Activated CD8-positive, alpha-beta memory T cell treated with anti-CD3 and anti-CD28 coated beads, Interleukin-2, amount 50 U/mL, for 24 hours (primary cell): ENCODE measurements around the gene ALPK1.
"Not testable (repeated sequence)": the region's sequence is repeated elsewhere in the genome, so short reads cannot be mapped to it uniquely, and the experiment has no call there.

Experiments used
- DNase-seq: peaks from one replicate; pipeline ENCODE4 v3.0.0-alpha.2; 2020; ENCODE audit errors: extremely low read depth

Gene ALPK1

DNA sequence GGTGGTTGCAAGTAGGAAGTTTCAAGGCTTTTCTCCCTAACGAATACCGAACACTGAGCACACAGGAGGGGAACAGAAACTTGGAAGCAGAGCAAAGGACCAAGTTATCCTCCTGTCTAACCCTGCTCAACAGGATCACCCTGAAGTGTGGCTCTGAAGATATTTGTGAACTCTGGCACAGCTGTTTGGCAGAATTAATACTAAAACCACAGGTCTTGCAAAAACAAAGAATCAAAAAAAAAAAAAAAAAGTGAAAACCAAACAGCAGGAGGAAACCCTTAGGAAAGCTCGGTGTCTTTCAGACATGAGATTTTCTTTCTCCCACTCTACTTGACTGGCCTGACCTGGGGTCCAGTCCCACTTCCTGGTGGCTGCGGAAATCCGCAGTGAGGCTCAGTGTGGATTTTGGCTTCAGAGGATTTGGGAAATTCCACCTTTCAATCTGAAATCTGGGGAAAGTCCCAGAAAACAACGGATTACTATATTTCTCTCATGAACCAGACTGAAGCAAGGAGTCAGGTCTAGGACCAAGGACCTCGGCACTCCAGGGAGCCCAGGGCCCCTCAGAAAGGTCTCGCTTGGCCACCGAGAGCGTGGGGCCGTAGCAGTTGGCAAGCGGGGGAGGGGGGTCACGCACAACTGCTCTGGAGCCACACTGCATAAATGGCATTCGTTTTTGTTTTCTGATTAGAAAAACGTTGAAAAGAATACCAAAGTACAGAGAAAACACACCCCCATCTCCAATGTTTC lies 12.3 kb upstream of the ALPK1 start:
- no peak for DNase-seq

DNA sequence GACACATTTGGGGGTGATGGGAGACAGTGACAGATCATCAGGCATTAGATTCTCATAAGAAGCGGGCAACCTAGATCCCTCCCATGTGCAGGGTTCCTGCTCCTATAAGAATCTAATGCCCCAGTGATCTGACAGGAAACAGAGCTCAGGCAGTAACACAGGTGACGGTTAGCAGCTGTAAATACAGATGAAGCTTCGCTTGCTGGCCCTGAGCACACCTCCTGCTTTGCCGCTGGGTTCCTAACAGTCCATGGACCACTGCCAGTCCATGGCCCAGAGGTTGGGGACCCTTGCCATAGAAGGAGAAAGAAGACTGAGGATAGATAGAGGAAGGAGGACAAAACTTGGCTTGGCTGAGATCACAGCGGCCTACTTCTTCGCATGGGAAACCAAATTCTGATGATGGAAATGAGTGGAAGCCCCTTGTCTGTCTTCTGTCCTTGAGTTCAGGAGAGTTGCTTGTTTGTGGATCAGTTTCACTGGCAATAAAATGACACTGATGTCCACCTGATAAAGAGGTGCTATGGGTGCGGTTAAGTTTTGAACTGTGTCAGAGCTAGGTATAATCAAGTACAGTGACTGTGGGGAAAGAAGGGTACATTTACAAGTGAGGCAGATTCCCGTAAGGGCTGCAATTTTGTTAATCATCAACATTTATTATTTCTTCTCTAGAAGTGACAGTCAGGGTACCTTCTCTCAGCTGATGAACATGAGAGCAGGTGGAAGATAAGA lies 9.7 kb upstream of the ALPK1 start:
- no peak for DNase-seq

DNA sequence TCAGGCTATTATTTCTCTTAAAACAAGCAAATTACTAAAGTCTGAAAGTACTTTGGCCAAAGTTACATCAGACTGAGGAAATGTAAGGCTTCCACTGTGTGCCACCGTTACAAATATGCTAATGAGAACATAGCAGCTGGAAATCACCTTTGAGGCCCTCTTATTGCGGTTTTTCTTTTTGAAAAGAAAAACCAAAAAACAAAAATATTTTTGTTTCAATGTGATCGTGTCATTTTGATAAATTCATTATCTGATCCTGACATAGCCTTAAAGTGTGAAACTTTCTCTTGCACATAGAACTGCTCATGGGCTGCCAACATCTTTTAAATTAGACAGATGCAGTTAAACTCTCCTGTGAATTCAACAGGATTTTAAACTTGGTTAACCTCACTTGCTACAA lies 8.7 kb upstream of the ALPK1 start:
- DNase-seq = no peak

DNA sequence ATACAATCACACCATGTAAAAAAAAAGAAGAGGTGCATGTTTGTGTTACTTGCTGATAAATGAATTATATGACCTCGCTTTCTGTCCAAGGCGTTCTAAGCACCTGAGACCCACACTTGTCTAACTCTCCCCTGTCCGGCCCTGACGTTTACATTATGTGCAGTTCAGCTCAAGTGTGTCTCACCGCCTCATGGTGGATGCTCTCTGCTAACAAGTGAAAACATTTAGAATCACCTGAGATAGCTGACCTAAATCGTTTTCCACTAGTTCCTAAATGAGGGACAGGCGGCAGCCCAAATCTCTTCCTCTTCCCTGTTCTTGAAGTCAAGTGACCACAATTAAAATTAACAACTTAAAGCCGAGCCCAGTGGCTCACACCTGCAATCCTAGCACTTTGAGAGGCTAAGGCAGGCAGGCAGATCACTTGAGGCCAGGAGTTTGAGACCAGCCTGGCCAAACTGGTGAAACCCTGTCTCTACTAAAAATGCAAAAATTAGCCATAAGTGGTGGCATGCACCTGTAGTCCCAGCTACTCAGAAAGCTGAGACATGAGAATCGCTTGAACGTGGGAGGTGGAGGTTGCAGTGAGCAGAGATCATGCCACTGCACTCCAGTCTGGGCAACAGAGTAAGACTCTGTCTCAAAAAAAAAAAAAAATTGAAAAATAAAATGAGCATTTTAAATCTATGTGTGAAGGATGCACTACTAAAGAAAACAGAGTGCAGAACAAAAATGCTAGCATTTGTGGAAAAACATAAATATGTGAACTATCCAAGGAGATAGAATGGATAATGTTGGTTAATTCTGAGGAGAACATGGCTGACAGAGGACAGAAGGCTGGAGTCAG lies 7.5 kb upstream of the ALPK1 start:
- DNase-seq = no peak

DNA sequence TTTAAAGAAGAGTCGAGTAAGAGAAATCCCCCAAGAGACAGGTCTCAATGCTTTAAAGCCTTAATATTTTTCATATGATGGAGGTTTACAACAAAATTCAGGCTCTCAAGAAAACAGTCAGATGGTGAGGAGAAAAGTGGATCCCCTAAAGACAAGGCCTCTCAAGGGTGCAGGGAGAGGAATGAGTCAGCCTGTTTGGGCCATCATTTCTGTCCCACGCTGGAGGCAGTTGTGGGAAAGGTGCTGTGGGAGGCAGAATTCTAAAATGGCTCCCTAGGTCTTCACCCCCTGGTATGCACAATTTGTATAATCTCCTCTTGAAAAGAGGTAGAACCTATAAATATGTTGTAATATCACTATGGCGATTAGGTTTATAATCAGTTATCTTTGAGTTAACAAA lies 6.8 kb upstream of the ALPK1 start:
- no peak for DNase-seq

DNA sequence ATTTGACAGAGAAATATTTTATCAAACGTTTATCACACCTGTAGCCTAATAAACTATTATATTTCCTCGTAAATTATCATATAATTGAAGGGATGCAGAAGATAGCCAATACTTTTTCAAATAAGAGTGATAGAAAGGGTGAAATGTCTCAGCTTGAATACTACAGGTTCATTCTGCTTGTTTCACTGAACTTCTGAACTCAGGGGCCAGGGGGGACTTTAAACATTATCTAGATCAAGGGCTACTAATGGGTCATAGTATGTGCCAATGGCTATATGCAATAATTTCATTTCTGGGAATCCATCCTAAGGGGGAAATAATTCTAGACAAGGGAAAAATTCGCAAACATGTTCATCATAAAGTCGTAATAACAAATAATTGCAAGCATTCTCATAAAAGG lies 2.6 kb downstream of the ALPK1 start:
- no peak for DNase-seq

DNA sequence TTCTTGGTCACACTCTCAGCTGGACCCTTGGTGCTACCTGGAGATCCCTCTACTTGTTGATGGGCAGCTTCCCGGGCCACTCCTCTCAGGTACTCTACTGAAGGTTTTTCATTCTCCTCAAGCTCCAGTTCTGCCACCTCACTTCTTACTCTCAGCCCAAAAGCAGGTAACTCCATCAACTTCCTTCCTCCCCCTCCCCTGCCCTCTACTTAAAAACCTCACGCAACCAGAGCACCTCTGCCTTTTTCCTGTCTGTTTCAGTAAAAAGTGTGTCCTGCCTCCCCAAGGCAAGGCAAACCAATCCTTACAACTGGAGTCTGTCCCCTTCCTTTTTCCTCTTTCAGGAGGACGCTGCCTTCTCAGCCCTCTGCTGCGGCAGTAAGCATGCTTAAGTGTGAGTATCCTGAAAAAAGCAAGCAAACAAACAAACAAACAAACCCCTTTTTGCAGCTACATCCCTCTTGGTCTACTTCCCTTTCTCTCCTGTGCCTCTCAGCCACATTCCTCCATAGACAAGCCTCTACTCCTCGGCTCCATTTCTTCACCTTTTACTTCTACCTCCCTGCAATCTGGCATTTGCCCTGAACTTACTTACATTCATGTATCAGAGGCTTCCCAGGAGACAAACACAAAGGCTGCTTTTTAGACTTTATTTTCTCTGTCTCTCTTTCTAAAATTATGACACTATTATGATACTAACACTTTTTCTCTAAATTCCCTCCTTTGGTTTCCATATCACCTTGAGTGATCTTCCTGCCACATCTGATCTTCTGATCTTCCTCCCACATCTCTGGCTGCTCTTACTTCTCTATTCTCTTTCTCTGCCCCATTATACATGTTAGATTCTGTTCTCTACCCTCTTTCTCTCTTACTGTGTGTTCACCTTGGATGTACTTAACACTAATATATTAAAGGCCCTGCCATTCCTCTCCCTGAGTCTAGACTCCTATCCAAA lies 5.4 kb downstream of the ALPK1 start:
- no peak for DNase-seq

DNA sequence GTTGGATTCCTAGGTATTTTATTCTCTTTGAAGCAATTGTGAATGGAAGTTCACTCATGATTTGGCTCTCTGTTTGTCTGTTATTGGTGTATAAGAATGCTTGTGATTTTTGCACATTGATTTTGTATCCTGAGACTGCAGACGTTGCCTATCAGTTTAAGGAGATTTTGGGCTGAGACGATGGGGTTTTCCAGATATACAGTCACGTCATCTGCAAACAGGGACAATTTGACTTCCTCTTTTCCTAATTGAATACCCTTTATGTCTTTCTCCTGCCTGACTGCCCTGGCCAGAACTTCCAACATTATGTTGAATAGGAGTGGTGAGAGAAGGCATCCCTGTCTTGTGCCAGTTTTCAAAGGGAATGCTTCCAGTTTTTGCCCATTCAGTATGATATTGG lies 8.3 kb downstream of the ALPK1 start:
- DNase-seq = not testable (repeated sequence)

DNA sequence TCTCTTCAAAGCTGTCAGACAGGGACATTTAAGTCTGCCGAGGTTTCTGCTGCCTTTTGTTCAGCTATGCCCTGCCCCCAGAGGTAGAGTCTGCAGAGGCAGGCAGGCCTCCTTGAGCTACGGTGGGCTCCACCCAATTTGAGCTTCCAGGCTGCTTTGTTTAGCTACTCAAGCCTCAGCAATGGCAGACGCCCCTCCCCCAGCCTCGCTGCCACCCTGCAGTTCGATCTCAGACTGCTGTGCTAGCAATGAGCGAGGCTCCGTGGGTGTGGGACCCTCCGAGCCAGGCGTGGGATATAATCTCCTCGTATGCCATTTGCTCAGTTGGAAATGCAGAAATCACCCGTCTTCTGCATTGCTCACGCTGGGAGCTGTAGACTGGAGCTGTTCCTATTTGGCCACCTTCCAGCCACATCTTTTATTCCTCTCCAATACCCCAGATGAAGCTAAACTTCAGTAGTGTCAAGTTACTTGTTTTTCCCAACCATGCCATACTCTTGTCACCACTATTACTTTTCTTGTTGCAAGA lies 12.2 kb downstream of the ALPK1 start:
- DNase-seq = not testable (repeated sequence)

DNA sequence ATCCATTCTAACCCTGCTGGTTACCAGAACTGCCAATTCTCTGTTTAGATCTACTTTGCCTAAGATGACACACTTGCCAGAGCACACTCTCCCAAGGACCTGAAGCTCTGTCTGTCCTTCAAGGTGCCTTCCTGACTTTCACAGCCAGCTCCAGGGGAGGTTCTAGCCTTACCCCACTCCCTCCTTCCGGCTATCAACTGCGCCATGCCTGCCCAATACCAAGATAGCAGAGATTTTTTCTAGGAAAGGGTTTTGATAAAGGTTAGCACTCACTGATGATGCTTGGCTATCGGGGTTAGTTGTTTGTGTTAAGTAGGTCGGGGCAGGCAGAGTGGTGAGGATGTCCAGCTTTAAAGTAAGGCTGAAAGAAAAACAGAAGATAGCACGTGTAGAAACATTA lies 14.3 kb downstream of the ALPK1 start:
- DNase-seq = no peak

DNA sequence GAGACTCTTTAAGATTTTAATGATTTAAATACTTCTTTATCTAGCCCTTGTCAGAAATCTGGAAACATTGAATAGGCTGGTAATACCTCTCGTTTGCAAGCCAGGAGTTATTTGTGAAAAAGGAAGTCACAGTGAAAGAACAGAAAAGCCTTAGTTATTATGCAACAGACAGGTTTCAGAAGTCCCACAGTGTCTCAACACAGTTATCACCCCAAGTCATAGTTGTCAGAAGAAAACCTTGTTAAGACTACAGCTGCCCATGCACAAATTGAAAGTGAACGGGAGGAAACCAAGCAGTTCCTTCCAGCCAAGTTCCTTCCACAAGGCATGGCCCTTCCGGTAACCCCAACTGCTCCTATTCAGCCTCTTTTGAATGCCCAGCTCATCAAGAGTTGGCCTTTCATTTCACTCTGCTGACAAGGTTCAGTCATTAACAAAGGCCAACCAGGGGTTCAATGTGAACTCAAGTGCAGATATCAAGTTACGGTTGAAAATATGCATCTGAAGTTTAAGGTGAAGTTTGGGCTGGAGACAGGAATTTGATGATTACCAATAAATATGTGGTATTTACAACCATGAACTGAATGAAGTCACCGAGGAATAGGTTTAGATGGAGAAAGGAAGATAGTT lies 15.6 kb downstream of the ALPK1 start:
- DNase-seq = no peak

DNA sequence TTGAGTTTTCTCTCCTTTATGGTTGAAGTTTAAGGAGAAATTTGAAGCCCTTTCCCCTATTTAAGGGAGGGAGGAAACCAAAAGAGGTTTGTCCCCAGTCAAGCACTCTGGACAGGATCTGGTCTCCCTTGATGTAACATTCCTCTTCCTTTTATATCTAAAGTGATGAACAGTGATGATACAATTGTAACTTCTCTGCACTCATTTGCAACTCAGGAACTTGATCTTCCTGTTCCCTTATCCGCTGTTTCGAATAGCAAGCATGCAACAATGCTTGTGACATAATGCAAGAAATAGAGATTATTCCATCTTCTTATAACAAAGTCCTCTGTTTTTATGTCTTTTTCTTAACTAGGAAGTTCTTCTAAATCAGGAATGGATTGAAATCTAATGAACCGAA lies 18.3 kb downstream of the ALPK1 start:
- no peak for DNase-seq

DNA sequence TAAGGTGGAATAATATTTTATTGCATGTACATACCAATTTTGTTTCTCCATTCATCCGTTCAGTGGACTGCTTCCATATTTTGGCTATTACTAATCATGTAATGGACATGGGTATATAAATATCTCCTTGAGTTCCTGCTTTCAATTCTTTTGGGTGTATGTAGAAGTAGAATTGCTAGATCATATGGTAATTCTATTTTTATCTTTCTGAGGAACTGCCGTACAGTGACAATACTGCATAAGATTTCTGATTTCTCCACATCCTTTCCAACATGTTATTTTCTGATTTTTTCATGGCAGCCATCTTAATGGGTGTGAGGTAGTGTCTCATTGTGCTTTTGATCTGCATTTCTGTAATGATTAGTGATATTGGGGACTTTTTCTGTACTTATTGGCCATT lies 19.2 kb downstream of the ALPK1 start:
- no peak for DNase-seq

DNA sequence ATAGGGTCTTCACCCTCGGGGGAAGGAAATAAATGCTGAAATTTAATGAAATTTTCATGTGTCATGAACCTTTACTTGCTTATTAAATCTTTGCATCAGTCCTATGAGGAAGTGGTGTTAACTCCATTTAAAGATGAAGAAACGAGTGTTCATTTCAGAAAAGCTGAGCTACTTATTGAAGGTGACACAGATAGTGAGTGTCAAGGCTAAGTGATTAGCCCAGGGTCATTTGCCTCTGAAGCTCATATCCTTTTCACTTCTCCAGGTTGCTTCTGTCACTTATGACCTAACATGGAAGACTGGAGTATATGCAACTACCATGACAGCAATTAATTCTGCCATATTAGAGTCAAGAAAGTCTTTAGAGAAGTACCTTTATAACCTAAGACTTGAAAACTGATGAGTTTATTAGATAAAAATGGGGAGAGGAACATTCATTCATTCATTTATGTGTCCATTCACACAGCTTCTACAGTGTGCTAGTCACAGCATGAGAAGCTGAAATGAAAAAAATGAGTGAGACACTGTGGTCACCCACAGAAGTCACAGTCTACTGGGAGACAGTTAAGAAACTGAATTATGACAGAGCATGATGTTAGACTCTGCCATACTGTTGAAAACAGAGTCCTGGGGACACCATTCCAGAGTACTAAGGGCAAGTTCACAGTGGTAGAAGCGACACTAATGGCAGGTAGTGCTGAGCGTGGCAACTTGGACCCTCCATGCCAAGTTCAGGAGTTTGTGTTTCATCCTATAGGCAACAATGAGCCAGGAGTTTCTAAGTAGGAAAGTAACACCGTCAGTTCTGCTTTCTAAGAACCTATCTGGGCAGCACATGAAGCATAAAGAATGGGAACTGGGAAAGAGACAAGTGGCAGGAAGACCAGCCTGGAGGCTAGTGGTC lies 21.3 kb downstream of the ALPK1 start:
- no peak for DNase-seq

DNA sequence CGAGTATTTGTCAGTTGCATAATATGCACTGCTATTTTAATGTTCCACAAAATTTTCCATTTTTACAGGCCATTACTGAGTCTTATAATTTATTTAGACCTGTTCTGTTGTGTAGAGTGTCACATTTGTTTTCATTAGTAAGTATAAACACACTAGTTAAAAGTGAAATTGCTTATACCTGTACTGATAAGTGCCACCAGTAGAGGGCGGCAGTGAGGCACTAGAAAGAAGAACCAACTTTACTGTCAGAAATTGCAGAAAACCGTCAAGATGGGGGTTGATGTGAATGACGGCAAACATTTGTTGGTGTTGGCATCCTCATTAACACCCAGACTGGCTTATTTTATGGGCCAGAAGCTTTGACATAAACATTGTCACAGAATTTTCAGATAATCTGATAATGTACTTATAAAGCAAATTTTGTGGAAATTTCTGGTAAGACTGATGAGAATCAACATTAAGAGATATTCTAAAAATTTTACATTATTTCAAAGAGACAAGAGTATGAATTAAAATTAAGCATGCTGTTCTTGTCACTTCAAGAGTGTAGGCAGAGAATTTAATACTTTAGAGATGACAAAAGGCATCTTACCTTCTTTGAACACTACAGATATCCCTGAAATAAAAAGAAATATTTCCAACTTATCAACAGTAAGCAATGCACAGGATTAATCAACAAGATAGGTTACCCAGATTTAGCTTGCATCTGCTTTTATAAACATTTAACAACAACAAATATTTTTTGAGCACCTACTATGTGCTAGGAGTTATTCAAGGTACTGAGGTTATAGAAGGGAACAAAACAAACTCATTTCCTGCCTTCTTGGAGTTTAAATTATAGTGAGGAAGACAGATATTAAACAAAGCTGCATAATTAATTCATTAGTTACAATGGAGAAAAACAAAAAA lies 24.9 kb downstream of the ALPK1 start:
- DNase-seq = peak; percentile 54

DNA sequence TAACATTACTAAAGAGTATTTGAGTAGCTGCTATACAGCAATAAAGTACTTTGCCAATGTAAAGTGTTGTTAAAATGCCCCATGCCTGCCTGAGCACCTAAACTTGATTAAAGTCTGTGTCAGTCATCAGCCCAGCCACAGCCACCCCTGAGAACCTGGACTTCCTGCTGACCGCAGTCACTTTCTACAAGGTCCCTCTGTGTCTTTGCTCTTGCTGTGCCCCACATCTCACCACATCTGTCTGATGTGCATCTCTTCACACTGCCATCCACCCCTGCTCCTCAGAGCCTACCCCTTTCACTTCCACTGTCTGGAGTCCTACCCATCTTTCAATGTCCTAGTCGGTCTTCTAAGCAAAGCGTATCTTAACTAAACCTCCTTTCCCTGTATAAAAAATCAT lies 25.7 kb downstream of the ALPK1 start:
- DNase-seq = no peak

DNA sequence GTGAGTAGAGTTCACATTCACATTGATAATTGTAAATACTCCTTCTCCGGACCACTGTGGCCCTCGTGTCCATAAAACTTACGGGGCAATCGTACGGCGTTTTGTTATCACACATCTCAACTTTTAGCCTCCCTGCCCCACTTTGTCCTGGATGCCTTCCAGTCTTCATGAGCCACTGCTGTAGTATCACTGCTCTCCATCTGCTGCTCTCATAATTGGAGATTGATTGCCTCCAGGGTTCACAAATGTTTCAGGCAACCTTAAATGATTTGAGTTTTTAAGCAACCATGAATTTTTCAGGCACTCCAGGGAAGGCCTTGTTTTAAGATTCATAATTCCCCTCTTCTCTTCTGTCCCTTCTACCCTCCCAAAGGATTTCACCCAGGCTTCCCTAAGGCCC lies 28.4 kb downstream of the ALPK1 start:
- no peak for DNase-seq

DNA sequence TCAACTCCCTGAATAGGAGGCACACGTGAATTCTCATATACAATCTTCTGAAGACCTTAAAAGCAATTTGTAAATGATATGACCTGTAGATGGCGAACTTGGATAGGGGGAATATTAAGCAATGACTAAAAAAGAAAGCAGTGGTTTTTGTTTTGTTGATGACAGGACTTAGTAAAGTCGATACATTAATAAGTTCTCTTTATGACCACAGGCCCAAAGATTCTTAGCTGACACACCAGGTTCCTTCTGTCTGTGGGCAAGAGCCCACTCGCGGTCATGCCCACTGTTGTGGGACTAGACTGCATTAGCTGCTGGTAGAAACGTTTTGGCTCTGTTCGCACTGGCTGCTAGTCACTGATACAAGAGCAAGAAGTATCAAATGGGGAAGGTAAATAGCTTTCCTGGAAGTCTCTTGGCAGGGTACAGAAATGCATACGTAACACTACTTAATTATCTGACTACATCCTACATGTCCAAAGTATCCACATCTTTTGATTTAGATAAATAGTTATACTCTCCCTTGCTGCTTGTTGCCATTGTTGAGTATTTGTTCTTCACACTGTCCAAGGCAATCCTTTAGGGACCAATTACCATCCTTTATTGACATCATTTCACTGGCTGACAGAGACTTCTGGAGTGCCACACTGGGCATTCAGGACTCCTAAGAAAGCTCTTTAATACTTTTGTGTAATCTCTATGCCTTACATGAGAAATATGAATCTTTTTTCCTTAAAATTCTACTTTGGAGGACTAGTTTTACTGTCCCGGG lies 31.0 kb downstream of the ALPK1 start:
- DNase-seq = no peak
